Retina (tissue), 1 donor: ENCODE measurements around the gene RACK1.
"Not testable (repeated sequence)": the region's sequence is repeated elsewhere in the genome, so short reads cannot be mapped to it uniquely, and the experiment has no call there.

Experiments used
- DNase-seq: peaks from one replicate; pipeline ENCODE4 v3.0.0-alpha.2; 2016

The RACK1 gene

DNA sequence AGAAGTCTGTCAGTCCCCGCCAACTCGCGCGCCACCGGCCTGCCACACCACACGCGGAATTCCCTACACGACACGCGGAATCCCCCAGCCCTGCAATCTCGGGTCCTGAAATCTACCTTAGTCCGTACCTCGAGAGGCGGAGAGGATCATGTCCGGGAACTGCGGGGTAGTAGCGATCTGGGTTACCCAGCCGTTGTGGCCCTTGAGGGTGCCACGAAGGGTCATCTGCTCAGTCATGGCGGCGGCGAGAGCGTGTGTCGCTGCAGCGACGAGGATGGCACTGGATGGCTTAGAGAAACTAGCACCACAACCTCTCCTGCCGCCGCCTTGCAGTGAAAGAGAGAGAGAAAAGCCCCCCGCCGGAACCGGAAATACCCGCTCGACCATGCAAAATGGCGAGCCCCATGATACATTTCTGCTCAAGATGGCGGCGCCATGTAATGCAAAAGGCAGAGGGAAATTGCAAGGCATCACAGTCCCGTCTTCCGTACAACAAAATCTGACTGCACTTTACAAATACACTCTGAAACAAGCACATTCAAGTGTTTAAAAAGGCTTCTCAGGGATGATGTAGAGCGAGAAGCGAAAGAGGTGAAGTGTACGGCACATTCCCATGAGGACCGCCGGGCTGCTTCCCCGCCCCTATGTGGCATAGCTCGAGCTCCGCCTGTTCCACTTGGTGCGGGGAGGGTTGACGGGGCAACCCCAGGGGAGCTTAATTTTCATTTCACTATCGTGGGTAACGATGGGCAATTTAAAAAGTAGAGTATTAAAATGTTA is at the start of gene RACK1:
TSS of gene RACK1 (minus strand) at position 343 of the 780 bp plus-strand sequence. CDS start at position 237, 106 bp downstream.
- DNase-seq, result peak; percentile 99

GRCh38 chr5:181287331-181287730 is 43.6 kb upstream of the RACK1 start:
- DNase-seq, result not testable (repeated sequence)

DNA sequence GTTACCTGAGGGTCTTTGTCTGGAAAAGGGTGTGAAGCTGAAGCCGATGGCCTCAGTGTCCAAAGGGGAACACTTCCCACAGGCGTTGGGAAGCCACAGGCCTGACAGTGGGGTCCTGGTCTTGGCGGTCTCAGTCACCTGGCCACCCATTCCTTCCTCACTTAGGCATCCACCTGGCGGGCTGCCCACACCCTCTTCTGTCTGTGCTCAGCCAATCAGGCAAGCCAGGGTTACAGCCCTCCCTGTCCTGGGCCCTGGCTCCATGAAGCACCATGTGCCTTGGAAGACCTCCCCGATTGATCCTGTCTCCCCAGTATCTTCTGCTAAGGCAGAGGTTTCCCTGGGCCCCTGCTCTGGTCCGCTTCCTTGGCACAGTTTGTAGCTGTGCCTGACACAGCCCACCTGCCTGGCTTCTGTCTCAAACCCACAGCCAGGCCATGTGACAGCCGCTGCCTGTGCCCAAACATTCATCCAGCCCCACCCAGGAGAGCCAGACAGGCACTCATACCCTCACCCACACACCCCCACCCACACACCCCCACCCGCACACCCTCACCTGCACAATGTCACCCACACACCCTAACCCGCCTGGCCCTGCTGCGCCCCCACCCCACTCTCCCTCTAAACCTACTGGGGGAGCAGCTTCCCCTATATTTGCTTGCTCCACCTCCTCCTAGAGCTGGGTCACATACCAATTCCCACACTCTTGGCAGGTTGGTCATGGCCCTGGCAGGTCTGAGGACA is 42.4 kb upstream of the RACK1 start:
- not testable (repeated sequence) for DNase-seq

DNA sequence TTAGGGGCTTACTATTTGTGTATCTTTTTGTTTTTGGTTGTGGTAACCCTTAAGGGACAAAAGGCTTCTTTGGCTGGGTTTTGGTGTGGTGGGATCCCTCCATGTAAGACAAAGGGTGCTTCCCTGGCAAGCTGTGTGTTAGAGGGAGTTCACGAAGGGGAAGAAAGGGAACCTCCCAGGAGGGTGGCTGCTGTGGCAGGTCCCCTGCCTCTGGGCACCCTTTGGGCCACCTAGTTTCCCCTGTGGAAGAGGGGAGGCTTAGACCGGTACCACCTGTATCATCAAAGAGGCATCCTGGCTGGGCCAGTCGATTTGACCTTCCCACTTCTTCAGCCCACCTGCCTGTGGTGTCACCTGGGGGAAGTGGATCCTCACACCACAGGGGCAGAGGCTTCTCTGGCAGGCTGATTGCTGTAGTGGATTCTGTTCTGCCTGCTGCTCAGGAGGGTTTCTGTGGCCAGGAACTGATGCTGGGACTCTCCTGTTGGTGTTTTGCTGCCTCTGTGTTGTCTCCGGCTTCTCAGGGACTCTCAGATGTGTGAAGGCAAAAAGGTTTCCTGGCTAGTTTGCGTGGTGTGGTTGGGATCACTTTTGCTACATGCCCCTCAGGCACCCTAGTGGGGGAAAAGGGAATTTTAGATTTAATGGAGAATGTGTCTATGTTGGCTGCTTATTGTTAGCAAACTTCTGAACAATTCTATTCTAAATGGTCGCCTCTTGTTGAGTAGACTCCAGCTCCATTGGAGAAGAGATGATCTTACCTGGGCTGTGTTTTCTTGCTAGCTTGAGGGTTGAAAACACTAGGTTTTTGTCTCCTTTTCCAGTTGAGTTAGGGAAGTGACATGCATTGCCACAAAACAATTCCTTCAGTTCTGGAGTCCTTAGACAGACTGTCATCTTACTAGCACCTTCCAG is 40.4 kb upstream of the RACK1 start:
- DNase-seq, result not testable (repeated sequence)

DNA sequence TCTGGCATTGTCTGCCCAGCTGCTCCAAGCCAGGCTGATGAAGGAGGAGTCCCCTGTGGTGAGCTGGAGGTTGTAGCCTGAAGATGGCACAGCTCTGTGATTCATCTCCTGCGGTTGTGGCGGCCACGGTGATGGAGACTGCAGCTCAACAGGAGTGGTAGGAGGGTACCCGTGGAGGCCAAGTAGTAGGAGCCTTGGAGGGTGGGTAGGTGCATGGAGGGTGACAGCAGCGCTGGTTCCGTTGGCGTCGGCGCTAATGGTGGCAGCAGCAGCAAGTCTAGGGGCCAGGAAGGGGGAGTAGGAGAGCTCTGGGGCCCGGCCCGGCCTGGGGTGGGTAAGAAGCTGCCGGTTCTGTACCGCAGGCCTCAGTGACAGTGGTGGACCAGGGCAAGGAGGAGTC is 39.6 kb upstream of the RACK1 start:
- DNase-seq, result no peak

DNA sequence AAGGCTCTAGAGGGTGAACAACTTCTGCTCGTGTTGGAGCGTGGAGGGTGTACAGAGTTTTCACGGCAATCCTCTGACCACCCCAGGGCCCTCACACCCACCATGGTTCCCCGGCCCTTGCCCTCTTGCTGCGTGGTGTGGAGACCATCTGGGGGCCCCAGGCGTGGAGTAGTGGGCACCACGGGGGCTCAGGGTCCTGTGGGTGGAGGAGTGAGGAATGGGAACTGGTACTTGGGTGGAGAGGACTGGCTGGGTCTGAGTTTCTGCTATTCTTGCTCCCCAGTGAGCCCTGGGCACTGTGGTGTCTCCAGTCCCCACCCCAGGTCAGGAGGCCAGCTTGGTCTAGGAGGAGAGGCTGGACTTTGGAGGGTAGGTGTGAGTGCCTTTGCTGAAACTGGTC is 39.2 kb upstream of the RACK1 start:
- DNase-seq, result no peak

DNA sequence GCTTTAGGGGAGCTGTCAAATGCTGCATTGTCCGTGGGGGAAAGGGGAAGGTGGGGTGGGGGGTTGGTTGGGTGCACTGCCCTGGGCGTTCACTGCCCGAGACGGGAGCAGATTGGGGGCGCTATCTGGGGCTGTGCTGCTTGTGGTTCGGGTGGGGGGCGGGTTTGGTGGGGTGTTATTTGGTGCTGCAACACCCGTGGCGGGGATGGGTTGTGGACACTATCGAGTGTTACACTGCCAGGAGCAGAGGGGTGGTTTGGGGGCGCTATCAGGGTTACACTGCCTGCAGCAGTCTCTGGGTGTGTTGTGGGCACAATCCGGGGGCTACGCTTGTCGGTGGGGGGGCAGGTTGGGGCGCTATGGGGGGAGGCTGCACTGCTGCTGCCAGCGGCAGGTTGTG is 38.7 kb upstream of the RACK1 start:
- not testable (repeated sequence) for DNase-seq

DNA sequence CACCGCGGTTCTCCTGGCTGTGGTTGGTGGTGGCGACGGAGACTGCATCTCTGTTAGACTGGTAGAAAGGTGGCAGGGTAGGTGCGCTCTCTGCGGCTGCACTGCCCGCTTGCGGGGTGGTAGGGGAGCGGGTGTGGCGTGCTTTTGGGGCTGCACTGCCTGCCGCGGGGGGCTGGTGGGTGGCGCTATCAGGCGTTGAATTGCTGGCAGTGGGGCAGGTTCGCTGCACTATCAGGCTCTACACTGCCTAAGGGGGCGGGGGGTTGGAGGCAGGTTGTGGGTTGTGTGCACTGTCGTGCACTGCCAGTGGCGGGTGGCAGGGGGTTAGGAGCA is 38.2 kb upstream of the RACK1 start:
- DNase-seq, result no peak

DNA sequence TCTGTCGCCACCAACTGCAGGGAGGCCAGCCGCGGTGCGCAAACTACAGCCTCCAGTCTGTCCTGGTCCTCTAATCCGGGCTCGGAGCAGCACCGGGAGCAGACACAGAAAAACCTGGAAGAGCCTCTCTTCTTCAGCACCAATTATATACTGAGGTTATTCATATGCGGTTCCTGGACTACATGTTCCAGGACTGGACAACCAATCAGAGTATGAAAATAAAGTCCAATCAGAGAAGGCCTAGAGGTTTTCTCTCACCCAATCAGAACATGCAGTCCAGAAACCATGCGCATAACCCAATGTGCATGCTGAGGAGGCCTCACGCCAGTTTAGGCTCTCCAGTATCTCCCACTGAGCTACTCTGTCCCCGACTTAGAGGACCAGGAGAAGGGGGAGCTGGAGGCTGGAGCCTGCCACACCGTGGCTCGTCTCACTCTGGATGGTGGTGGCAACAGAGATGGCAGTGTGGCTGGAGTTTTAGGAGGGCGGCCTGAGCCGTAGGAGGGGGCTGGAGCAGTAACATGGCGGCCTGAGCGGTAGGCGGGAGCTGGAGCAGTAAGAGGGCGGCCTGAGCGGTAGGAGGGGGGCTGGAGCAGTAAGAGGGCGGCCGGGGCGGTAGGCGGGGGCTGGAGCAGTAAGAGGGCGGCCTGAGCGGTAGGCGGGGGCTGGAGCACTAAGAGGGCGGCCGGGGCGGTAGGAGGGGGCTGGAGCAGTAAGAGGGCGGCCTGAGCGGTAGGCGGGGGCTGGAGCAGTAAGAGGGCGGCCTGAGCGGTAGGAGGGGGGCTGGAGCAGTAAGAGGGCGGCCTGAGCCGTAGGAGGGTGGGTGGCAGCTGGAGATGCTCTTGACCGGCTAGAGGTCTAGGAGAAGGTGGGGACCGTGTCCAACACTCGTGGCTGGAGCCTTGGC is 37.6 kb upstream of the RACK1 start:
- DNase-seq, result no peak

DNA sequence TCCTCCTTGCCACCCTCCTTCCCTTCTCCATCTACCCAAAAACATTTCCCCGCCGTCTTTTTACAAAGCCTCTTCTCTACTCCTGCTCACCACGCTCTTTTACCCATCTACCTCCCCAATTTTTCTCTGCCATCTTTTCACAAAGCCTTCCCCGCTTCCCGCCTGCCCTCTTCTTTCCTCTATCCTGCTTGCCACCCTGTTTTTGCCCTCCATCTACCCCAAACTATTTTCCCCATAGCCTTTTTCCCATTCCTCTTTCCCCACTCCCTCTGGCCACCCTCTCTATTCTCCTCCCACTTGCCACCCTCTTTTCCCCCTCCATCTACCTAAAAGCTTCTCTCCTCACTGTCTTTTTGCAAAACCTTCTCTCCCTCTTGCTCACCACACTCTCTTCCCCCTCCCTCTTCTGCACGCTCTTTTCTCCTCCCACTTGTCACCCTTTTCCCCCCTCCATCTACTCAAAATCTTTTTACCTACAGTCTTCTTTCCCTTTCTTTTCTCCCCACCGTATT is 36.6 kb upstream of the RACK1 start:
- no peak for DNase-seq

DNA sequence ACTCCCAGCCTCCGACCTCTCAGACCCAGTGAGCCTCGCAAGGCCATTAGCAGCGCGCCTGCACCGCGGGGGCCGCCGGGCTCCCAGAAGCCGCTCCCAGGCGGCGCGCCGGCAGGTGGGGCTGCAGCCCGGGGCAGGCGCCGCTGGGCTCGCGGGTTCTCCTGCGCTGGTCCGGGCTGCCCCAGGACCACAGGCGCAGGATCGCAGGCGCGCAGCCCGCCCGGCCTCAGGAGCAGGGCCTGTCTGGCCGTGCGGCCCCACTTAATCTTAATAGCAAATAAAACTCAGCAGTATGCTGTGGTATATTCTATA is 29.7 kb upstream of the RACK1 start:
- DNase-seq, result peak; percentile 12

- no peak for DNase-seq
Observed at GRCh38 chr5:181271081-181271480, 27.4 kb upstream of the RACK1 start.

- DNase-seq, result not testable (repeated sequence)
Observed at GRCh38 chr5:181267907-181268306, 24.2 kb upstream of the RACK1 start.

DNA sequence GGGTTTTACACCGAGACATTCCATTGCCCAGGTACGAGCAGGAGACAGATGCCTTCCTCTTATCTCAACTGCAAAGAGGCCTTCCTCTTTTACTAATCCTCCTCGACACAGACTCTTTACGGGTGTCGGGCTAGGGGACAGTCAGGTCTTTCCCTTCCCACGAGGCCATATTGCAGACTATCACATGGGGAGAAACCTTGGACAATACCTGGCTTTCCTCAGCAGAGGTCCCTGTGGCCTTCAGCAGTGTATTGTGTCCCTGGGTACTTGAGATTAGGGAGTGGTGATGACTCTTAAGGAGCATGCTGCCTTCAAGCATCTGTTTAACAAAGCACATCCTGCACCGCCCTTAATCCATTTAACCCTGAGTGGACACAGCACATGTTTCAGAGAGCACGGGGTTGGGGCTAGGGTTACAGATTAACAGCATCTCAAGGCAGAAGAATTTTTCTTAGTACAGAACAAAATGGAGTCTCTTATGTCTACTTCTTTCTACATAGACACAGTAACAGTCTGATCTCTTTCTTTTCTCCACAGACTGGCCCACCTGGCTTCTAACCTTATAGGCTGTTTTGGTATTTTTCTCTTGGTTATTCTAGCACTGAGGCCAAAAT is 23.7 kb upstream of the RACK1 start:
- DNase-seq, result not testable (repeated sequence)

DNA sequence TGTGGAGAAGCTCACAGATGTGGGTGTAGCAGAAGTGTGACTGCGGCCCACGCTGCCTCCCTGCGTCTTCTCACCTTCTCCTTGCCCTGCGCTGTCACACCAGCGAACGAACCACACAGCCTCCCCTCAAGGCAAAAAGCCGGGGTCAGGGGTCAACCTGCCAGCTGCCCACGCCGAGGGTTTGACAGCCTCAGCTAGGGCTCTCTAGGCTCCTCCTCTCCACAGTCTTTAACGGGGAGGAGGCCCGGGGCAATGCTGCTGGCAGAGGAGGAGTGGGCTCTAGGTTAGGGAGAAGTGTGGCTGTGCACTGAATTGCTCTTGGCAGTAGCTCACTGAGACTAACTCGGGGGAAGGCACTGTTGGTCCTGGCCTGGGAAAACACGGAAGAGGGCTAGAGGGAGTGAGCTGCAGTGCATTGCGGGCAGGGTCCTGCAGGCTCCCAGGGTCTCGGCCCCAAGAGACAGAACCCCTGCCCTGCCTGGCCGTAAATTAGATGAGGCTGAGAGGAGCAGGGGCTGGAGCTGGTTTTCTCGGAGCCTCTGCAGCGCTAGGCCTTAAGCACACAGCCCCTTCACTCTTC is 21.5 kb upstream of the RACK1 start:
- no peak for DNase-seq

GRCh38 chr5:181263633-181264032 is 19.9 kb upstream of the RACK1 start:
- no peak for DNase-seq

GRCh38 chr5:181261320-181262049 is 17.8 kb upstream of the RACK1 start:
- peak; percentile 94 for DNase-seq

DNA sequence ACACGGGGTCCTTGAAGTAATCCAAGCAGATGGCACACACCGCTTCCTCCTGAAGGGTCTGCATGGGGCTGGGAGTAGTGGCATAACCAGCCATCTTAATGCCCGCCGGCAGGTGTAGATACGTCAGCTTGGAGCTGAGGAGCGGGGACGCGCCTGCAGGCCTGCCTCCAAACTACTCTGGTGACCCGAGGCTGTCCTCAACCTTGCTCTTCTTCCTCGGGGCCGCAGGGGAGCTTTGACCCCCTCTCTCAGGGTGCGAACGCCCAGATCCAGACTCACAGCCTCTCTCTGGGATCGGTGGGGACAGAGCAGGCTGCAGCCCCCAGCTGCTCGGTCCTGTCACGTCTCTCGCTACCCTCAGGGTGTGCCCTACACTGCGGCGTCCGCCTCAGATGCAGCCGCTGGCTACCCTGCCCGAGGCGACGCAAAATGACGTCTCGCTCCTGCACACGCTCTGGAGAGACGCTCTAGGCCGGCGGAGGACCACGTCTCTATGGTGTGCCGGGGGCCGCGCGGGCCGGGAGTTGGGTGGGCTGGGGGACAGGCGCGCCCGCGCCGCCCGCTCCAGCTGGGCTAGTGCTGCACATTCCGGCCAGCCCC is 17.1 kb upstream of the RACK1 start, which contains the start of gene TRIM52:
TSS of gene TRIM52 (minus strand) at position 424 of the 600 bp plus-strand sequence. CDS start at position 94, 330 bp downstream.
- peak; percentile 98 for DNase-seq

GRCh38 chr5:181259974-181260719 is 16.4 kb upstream of the RACK1 start:
- DNase-seq, result no peak
